Muscle layer of duodenum (tissue), 2 donors: ENCODE results near the gene WNT5B.

Experiments
- H3K27ac ChIP-seq: one replicate; pipeline ENCODE4 v1.7.0; 2013; ENCODE audit warnings: mild to moderate bottlenecking, low read length
- H3K27me3 ChIP-seq: one replicate; pipeline ENCODE4 v1.7.0; 2013; ENCODE audit warnings: low read depth, mild to moderate bottlenecking, control low read depth, low read length
- H3K36me3 ChIP-seq, 2 donors: one replicate each; pipeline ENCODE4 v1.7.0; 2013; ENCODE audit warnings: low read length in 2 of 2, control low read depth in 1 of 2, mild to moderate bottlenecking in 1 of 2; ENCODE audit not compliant: insufficient read depth in 2 of 2, control insufficient read depth in 1 of 2
- H3K4me1 ChIP-seq, 2 donors: one replicate each; pipeline ENCODE4 v1.7.0; 2013; ENCODE audit warnings: low read length in 2 of 2, mild to moderate bottlenecking in 2 of 2, control low read depth in 1 of 2, moderate library complexity in 1 of 2; ENCODE audit not compliant: insufficient read depth in 2 of 2, control insufficient read depth in 1 of 2
- H3K4me3 ChIP-seq, 2 donors: one replicate each; pipeline ENCODE4 v1.7.0; 2013; ENCODE audit warnings: low read length in 2 of 2, low read depth in 1 of 2, mild to moderate bottlenecking in 1 of 2
- H3K9me3 ChIP-seq, 2 donors: one replicate each; pipeline ENCODE4 v1.7.0; 2013; ENCODE audit warnings: low read length in 2 of 2, control low read depth in 1 of 2, mild to moderate bottlenecking in 1 of 2; ENCODE audit not compliant: control insufficient read depth in 1 of 2
- donor health status: healthy.

WNT5B gene

GRCh38 chr12:1603269-1603993 lies 25.6 kb upstream of the WNT5B start:
- no peaks in the 10 kb centered on the region for H3K36me3 ChIP-seq
- H3K4me3 ChIP-seq, result no peak overlapping the region
- no peaks in the 10 kb centered on the region for H3K27me3 ChIP-seq
- no peaks in the 10 kb centered on the region for H3K9me3 ChIP-seq
- no peak overlapping the region for H3K27ac ChIP-seq
- H3K4me1 ChIP-seq, result peaks cover 9 to 14% of the 10 kb centered on the region in 2 donors

GRCh38 chr12:1604464-1604863 lies 24.6 kb upstream of the WNT5B start:
- H3K4me3 ChIP-seq, result no peak overlapping the region
- H3K9me3 ChIP-seq, result no peaks in the 10 kb centered on the region
- peaks cover 9 to 18% of the 10 kb centered on the region in 2 donors for H3K4me1 ChIP-seq
- no peaks in the 10 kb centered on the region for H3K27me3 ChIP-seq
- no peaks in the 10 kb centered on the region for H3K36me3 ChIP-seq
- H3K27ac ChIP-seq, result no peak overlapping the region

DNA sequence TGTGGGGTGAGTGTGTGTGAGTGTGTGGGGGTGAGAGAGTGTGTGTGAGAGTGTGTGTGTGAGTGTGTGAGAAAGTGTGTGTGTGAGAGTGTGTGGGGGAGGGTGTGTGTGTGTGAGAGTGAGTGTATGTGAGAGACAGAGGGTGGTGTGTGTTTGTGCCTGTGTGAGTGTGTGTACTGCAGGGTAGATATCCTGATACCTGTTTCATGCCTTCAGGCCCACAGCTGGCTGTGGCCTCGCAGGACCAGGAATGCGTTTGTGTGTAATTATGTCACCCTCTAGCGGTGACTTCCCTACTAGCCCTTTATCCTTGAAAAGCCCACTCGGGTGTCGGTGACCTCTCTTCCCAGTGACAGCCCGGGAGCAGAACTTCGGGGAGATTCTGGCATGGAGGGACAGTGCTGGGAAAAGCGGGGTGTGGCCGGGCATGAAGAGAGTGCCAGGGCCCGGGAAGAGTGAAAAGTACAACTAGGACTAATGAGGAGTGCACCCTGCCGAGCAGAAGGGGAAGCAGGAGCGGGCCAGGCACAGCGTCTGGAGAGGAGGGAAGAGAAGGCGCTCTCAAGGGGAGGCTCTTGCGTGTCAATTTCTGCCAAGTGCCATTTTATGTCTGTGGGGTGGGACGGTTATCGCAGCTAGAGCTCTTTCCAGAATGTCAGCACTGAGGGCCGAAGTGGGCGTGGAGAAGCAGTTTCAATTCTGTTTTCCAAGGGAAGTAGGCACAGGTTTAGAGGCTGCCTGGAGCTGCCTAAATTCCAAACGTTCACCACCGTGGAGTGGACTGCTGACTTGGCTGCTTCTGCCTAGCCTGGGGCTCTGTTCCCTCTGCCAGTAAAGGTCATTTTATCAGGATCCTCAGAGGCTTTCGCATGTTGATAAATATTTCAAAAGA lies 23.7 kb upstream of the WNT5B start:
- peaks cover 9 to 18% of the 10 kb centered on the region in 2 donors for H3K4me1 ChIP-seq
- H3K36me3 ChIP-seq, result no peaks in the 10 kb centered on the region
- H3K27me3 ChIP-seq, result no peaks in the 10 kb centered on the region
- H3K9me3 ChIP-seq, result no peaks in the 10 kb centered on the region
- peak overlapping the region; percentile 96 for H3K27ac ChIP-seq
- peak overlapping the region; percentile 67 to 83 for H3K4me3 ChIP-seq

DNA sequence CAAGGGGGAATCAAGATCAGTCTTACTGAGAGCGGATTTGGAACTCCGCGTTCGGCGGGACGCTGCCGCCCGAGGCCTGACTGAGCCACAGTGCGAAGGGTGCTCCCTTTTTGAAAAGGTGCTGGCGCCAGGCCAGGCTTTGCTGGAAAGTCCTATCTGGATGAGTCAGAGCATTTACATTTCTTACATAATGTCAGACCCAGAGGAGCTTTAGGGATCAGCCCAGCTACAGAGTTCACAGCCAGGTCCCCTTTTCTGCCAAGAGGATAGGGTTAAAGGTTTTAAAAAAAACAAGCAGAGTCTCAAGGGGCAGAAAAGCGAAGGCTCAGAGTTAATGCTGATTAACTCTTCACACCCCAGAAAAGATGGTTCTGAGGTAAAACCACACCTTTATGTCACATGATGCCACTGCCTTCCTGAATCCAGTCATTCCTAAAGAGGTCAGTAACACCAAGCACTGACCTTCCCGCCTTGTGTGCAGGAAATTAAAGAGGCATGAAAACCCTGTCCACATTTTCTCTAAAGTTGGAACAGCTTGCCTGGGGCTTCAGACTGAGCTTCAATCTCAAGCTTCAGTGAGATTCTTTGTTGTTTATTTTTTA lies 22.9 kb upstream of the WNT5B start:
- Histone ChIP-seq H3K9me3 (no peaks in the 10 kb centered on the region), H3K4me1 (peaks cover 9 to 18% of the 10 kb centered on the region in 2 donors), H3K27me3 (no peaks in the 10 kb centered on the region), H3K27ac (peak overlapping the region; percentile 96), H3K4me3 (peak overlapping the region; percentile 67 to 83), H3K36me3 (no peaks in the 10 kb centered on the region)

- Histone ChIP-seq H3K4me3 (no peak overlapping the region), H3K9me3 (no peaks in the 10 kb centered on the region), H3K36me3 (no peaks in the 10 kb centered on the region), H3K27ac (peak overlapping the region; percentile 14), H3K4me1 (peaks cover 9 to 18% of the 10 kb centered on the region in 2 donors), H3K27me3 (no peaks in the 10 kb centered on the region)
These were observed 20.9 kb upstream of the WNT5B start for GRCh38 chr12:1607940-1608712.

DNA sequence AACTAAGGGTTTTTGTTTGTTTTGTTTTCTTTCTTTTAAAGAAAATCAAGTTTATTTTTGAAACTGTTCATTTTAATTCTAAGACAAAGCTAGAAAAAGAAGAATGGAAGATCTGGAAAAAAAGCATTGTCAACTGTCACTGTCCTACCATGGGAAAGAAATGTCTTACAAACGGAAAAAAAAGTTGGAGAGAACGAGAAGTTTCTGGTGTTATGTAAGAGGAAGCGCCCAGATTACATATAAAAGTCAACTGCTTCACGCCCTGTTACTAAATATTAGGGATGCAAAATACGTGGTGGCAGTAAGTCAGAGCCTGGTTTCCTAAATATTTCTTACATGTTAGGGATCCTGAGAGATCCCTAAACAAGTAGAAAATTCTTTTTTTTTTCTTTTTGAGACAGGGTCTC lies 20.3 kb upstream of the WNT5B start:
- Histone ChIP-seq H3K36me3 (no peaks in the 10 kb centered on the region), H3K4me1 (peaks cover 9 to 18% of the 10 kb centered on the region in 2 donors), H3K9me3 (no peaks in the 10 kb centered on the region), H3K4me3 (no peak overlapping the region), H3K27me3 (no peaks in the 10 kb centered on the region), H3K27ac (no peak overlapping the region)

DNA sequence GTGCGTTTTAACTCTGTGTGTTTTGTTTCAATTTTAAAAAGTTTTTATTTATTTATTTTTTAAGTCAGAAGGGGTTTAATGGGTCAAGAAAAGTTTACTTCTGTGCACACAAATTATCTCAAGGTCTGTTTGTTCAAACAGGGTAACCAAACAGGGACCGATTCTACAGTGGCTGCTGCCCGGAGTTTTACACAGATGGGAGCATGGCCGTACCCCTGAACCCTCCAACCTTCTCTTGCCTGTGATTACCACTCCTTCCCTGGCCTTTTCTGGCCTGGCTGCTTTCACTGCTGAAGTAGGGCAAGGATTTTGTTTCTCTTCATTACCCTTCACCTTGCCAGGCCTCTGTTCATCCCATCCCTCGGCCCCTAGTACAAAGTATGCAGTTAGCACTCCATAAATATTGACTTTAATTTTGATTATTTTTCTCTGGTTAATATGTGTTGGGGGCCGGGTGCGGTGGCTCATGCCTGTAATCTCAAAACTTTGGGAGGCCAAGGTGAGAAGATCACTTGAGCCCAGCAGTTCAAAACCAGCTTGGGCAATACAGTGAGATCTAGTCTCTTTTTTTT lies 18.9 kb upstream of the WNT5B start:
- H3K9me3 ChIP-seq, result no peaks in the 10 kb centered on the region
- peaks cover 9 to 18% of the 10 kb centered on the region in 2 donors for H3K4me1 ChIP-seq
- H3K4me3 ChIP-seq, result no peak overlapping the region
- no peak overlapping the region for H3K27ac ChIP-seq
- H3K27me3 ChIP-seq, result no peaks in the 10 kb centered on the region
- H3K36me3 ChIP-seq, result no peaks in the 10 kb centered on the region

DNA sequence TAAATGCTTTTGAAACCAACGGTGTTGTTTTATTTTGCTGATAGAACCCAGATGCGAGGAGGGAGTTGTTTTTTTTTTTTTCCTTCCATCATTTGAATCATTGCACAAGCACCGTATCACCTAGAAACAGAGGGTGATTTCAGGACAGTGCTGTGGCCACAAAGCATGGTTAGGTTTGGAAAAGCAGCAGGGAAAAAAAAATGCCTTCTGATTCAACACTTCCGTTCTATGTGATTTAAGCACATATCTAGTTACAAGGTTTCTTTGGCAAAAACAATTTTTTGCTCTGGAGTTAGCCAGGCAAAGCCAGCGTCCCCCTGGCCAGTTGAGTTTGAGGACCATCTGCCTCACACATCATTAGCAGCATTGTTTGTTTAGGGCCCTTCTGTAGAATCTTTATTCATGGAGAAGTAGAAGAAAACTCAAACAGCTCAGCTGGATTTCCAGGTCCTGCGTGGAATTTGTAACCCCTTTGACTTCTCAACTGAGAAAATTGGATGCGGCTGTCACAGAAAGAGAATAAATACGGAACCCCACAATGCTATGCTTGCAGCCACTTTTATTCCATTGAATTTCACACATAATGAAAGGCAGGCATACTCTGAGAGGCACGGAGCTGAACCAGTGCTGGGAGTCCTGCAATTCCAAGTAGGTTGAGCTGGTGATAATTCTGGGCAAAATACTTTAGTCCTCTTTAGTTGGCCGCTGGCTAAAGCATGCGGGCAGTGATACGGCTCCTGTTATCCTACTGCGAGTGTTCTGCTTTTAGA lies 17.0 kb upstream of the WNT5B start:
- H3K4me3 ChIP-seq, result no peak overlapping the region
- H3K27me3 ChIP-seq, result no peaks in the 10 kb centered on the region
- H3K36me3 ChIP-seq, result no peaks in the 10 kb centered on the region
- no peak overlapping the region for H3K27ac ChIP-seq
- no peaks in the 10 kb centered on the region for H3K9me3 ChIP-seq
- H3K4me1 ChIP-seq, result peaks cover 0 to 10% of the 10 kb centered on the region in 2 donors

DNA sequence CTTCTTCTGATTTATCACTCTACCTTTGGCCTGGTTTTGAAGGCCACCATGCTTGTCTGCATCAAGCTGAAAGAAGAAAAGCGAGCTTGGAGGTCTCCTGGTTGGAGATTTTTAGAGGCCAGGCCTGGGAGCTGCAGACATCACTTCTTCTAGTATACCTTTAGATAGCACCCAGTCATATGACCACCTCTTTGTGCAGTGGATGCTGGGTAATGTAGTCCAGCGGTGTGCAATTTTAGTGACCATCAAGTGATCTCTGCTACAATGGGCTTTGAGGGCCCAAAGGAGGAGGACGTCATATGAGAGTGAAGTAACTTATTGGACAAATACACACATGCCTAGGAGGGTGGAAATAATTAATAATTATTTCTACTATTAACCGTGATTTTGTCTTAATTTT lies 15.2 kb upstream of the WNT5B start:
- Histone ChIP-seq H3K9me3 (no peaks in the 10 kb centered on the region), H3K27me3 (no peaks in the 10 kb centered on the region), H3K4me1 (no peaks in the 10 kb centered on the region), H3K27ac (no peak overlapping the region), H3K4me3 (no peak overlapping the region), H3K36me3 (no peaks in the 10 kb centered on the region)

GRCh38 chr12:1614360-1614759 lies 14.7 kb upstream of the WNT5B start:
- H3K27ac ChIP-seq, result no peak overlapping the region
- H3K27me3 ChIP-seq, result no peaks in the 10 kb centered on the region
- no peaks in the 10 kb centered on the region for H3K36me3 ChIP-seq
- no peaks in the 10 kb centered on the region for H3K4me1 ChIP-seq
- H3K4me3 ChIP-seq, result no peak overlapping the region
- H3K9me3 ChIP-seq, result no peaks in the 10 kb centered on the region
